NCI-H1105 (cell line): ENCODE results near the gene SULF2.

Experiments used
- DNase-seq: peaks from one replicate; lab custom pipeline; 2025; lab: John Stamatoyannopoulos, UW

The SULF2 gene

GRCh38 chr20:47762699-47763268 is 22.5 kb downstream of the SULF2 start:
- no peak for DNase-seq

GRCh38 chr20:47761482-47762047 is 23.7 kb downstream of the SULF2 start:
- DNase-seq = no peak

- DNase-seq = no peak
These were observed 24.4 kb downstream of the SULF2 start for GRCh38 chr20:47760686-47761481.

GRCh38 chr20:47758517-47759450 is 26.5 kb downstream of the SULF2 start:
- no peak for DNase-seq

GRCh38 chr20:47757145-47758035 is 27.9 kb downstream of the SULF2 start:
- DNase-seq = no peak

GRCh38 chr20:47754946-47755652 is 30.2 kb downstream of the SULF2 start:
- DNase-seq = no peak

GRCh38 chr20:47754388-47754715 is 30.9 kb downstream of the SULF2 start:
- no peak for DNase-seq

- no peak for DNase-seq
These were observed 31.5 kb downstream of the SULF2 start for GRCh38 chr20:47753576-47754387.

- DNase-seq = no peak
These were observed 33.8 kb downstream of the SULF2 start for GRCh38 chr20:47751449-47751848.

- DNase-seq = no peak
These were observed 35.9 kb downstream of the SULF2 start for GRCh38 chr20:47749339-47749738.

- DNase-seq = no peak
These were observed 36.5 kb downstream of the SULF2 start for GRCh38 chr20:47748823-47749222.

- DNase-seq = no peak
These were observed 37.2 kb downstream of the SULF2 start for GRCh38 chr20:47748069-47748468.

- no peak for DNase-seq
These were observed 37.6 kb downstream of the SULF2 start for GRCh38 chr20:47747669-47748031.

- DNase-seq = no peak
These were observed 40.5 kb downstream of the SULF2 start for GRCh38 chr20:47744803-47745202.

- DNase-seq = no peak
These were observed 41.6 kb downstream of the SULF2 start for GRCh38 chr20:47743671-47744070.

- no peak for DNase-seq
These were observed 43.3 kb downstream of the SULF2 start for GRCh38 chr20:47741669-47742608.

GRCh38 chr20:47740862-47741184 is 44.5 kb downstream of the SULF2 start:
- DNase-seq = peak; percentile 25

GRCh38 chr20:47740121-47740861 is 45.0 kb downstream of the SULF2 start:
- no peak for DNase-seq
